HG02763 (cell line): ENCODE data around the gene F9.

Experiments
- ATAC-seq: cut with Tn5 transposase; IDR thresholded peaks from one replicate; pipeline ENCODE4 v1.9.1; 2021; ENCODE audit warnings: mild to moderate bottlenecking, moderate library complexity; ENCODE audit not compliant: unreplicated experiment

The F9 gene

DNA sequence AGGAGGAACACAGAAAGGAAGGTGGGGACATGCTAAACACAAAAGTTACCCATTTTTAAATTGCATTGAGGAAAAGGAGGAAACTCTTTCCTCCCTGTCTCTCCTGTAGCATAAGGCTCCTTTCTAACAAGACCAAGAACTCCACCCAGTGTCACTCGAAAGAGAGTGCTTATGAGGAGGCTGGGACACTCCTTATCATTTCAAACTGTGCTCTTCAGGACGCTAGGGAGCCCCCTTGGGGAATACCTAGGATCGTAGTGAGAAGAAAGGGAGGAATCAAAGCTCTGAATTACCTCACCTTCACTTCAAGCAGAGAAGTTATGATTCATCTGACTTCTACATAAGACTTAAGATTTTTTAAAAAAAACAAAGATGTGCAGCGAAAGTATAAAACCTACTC is 65.5 kb downstream of the F9 start:
- ATAC-seq, result no peak

DNA sequence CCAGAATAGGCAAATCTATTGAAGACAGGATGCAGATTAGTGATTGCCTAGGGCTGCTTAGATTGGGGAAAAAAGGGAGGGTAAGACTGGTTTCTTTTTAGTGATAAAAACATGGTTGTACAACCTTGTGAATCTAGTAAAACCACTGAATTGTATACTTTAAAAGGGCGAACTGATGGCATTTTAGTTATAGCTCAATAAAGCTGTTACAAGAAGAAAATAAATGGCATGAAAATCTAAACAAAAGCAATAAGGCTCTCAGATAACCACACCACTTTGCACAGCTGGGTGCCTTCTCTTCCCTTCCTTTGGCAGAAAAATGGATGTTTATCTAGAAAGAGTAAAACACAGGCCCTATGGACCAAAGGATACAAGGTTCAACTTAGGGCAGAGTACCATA is 69.6 kb downstream of the F9 start:
- ATAC-seq, result no peak
